ENCODE results near the gene WDFY1.

WDFY1 gene

GRCh38 chr2:223929571-223930102 lies 15.5 kb downstream of the WDFY1 start:
- no peak for FAIRE-seq

GRCh38 chr2:223928113-223929006 lies 16.8 kb downstream of the WDFY1 start:
- FAIRE-seq, result no peak

GRCh38 chr2:223925106-223925505 lies 20.0 kb downstream of the WDFY1 start:
- FAIRE-seq, result no peak

GRCh38 chr2:223923976-223924375 lies 21.2 kb downstream of the WDFY1 start:
- no peak for FAIRE-seq

GRCh38 chr2:223922308-223922707 lies 22.8 kb downstream of the WDFY1 start:
- no peak for FAIRE-seq

GRCh38 chr2:223921204-223921603 lies 23.9 kb downstream of the WDFY1 start:
- no peak for FAIRE-seq

GRCh38 chr2:223920109-223920508 lies 25.0 kb downstream of the WDFY1 start:
- no peak for FAIRE-seq

- no peak for FAIRE-seq
Measured at GRCh38 chr2:223918671-223919134, 26.4 kb downstream of the WDFY1 start.

- no peak for FAIRE-seq
Measured at GRCh38 chr2:223916181-223916920, 28.8 kb downstream of the WDFY1 start.

GRCh38 chr2:223915071-223915470 lies 30.1 kb downstream of the WDFY1 start:
- no peak for FAIRE-seq

- FAIRE-seq, result no peak
Measured at GRCh38 chr2:223914324-223914723, 30.8 kb downstream of the WDFY1 start.

- FAIRE-seq, result no peak
Measured at GRCh38 chr2:223909001-223909741, 36.0 kb downstream of the WDFY1 start.

GRCh38 chr2:223908304-223908998 lies 36.7 kb downstream of the WDFY1 start:
- no peak for FAIRE-seq

- no peak for FAIRE-seq
Measured at GRCh38 chr2:223905996-223906395, 39.1 kb downstream of the WDFY1 start.

GRCh38 chr2:223901854-223902253 lies 43.3 kb downstream of the WDFY1 start:
- no peak for FAIRE-seq

- no peak for FAIRE-seq
Measured at GRCh38 chr2:223901311-223901710, 43.8 kb downstream of the WDFY1 start.

GRCh38 chr2:223900531-223900930 lies 44.6 kb downstream of the WDFY1 start:
- FAIRE-seq, result no peak

GRCh38 chr2:223900066-223900465 lies 45.1 kb downstream of the WDFY1 start:
- FAIRE-seq, result no peak

- no peak for FAIRE-seq
Measured at GRCh38 chr2:223897669-223898330, 47.3 kb downstream of the WDFY1 start.

- no peak for FAIRE-seq
Measured at GRCh38 chr2:223896833-223897311, 48.3 kb downstream of the WDFY1 start.

- no peak for FAIRE-seq
Measured at GRCh38 chr2:223894968-223895367, 50.2 kb downstream of the WDFY1 start.

GRCh38 chr2:223894009-223894408 lies 51.1 kb downstream of the WDFY1 start:
- FAIRE-seq, result no peak
